Measurements from ENCODE around the gene PSMB7.

The PSMB7 gene

GRCh38 chr9:124355039-124355940 lies 60.0 kb downstream of the PSMB7 start:
- no peak for DNase-seq

- DNase-seq = no peak
Measured at GRCh38 chr9:124354346-124355038, 60.8 kb downstream of the PSMB7 start.

GRCh38 chr9:124353811-124354274 lies 61.4 kb downstream of the PSMB7 start:
- peak; percentile 15 for DNase-seq

GRCh38 chr9:124353166-124353768 lies 62.0 kb downstream of the PSMB7 start:
- DNase-seq = peak; percentile 7

GRCh38 chr9:124352616-124353015 lies 62.6 kb downstream of the PSMB7 start:
- DNase-seq = peak; percentile 16

- peak; percentile 11 for DNase-seq
Measured at GRCh38 chr9:124351672-124352468, 63.4 kb downstream of the PSMB7 start.

- peak; percentile 10 for DNase-seq
Measured at GRCh38 chr9:124350494-124351263, 64.6 kb downstream of the PSMB7 start.

- DNase-seq = peak; percentile 10
Measured at GRCh38 chr9:124349675-124350493, 65.4 kb downstream of the PSMB7 start.

GRCh38 chr9:124349267-124349666 lies 66.0 kb downstream of the PSMB7 start:
- peak; percentile 13 for DNase-seq

- peak; percentile 4 for DNase-seq
Measured at GRCh38 chr9:124348831-124349230, 66.4 kb downstream of the PSMB7 start.

- peak; percentile 4 for DNase-seq
Measured at GRCh38 chr9:124348363-124348762, 66.9 kb downstream of the PSMB7 start.

GRCh38 chr9:124347968-124348358 lies 67.3 kb downstream of the PSMB7 start:
- no peak for DNase-seq

- peak; percentile 23 for DNase-seq
Measured at GRCh38 chr9:124347206-124347967, 67.9 kb downstream of the PSMB7 start.

GRCh38 chr9:124346347-124347163 lies 68.7 kb downstream of the PSMB7 start:
- DNase-seq = no peak

GRCh38 chr9:124345751-124346281 lies 69.4 kb downstream of the PSMB7 start:
- DNase-seq = no peak

- DNase-seq = no peak
Measured at GRCh38 chr9:124345063-124345462, 70.2 kb downstream of the PSMB7 start.

- DNase-seq = no peak
Measured at GRCh38 chr9:124344291-124345050, 70.8 kb downstream of the PSMB7 start.

Data from left hindlimb (tissue), 1 donor.